ENCODE results near the gene ELP5.

The ELP5 gene

DNA sequence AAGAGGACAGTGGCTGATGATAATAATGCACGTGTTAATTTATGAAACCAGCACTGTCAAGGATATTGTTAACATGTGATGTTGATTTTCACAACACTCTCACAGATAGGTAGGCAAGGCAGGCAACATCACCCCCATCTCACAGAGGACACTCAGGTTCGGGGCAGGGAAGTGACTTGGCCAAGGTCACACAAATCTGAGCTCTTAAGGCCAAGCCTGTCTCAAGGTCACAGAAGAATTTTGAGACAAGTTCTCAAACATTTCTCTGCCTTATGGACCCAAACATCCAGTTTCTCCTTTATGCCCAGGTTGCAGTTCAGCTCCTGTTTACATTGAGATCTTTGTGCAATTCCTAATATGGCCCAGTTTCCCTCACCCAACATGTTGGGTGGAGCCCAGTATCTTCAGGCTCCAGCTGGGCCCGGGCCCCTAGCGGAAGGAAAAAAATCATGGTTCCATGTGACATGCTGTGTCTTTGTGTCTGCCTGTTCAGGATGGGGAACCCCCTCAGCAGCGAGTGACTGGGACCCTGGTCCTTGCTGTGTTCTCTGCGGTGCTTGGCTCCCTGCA, 30.8 kb downstream of the ELP5 start:
- Histone ChIP-seq H3K4me3 (ENCODE audit: low read depth, low read length, poor library complexity, severe bottlenecking) (no peak overlapping the region), H3F3A (ENCODE audit: insufficient read depth, low read length) (no peaks in the 10 kb centered on the region), H2AFZ (ENCODE audit: low read length) (no peak overlapping the region), H3K27ac (ENCODE audit: low read depth, low read length, poor library complexity, severe bottlenecking) (no peak overlapping the region), H3K27me3 (ENCODE audit: insufficient read depth, low read length) (0 out of 2 replicates have a peak, but pooled peaks cover 7% of the 10 kb centered on the region), H3K36me3 (ENCODE audit: insufficient read depth, low read length) (no peaks in the 10 kb centered on the region), H3K9ac (ENCODE audit: low read length) (no peak overlapping the region), H3K4me2 (ENCODE audit: low read length) (no peak overlapping the region), H3K79me2 (ENCODE audit: insufficient read depth, low read length) (no peaks in the 10 kb centered on the region), H3K4me1 (ENCODE audit: insufficient read depth, low read length, severe bottlenecking) (peaks cover 15% of the 10 kb centered on the region), H3K9me3 (ENCODE audit: low read length) (no peaks in the 10 kb centered on the region), H3K9me2 (ENCODE audit: low read depth, low read length) (no peaks in the 10 kb centered on the region), H4K20me1 (ENCODE audit: insufficient read depth, low read length) (no peaks in the 10 kb centered on the region)
- TF ChIP-seq, protein P1, sequence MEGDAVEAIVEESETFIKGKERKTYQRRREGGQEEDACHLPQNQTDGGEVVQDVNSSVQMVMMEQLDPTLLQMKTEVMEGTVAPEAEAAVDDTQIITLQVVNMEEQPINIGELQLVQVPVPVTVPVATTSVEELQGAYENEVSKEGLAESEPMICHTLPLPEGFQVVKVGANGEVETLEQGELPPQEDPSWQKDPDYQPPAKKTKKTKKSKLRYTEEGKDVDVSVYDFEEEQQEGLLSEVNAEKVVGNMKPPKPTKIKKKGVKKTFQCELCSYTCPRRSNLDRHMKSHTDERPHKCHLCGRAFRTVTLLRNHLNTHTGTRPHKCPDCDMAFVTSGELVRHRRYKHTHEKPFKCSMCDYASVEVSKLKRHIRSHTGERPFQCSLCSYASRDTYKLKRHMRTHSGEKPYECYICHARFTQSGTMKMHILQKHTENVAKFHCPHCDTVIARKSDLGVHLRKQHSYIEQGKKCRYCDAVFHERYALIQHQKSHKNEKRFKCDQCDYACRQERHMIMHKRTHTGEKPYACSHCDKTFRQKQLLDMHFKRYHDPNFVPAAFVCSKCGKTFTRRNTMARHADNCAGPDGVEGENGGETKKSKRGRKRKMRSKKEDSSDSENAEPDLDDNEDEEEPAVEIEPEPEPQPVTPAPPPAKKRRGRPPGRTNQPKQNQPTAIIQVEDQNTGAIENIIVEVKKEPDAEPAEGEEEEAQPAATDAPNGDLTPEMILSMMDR (IDR thresholded peaks at IDR 0.05; ENCODE audit: low read length): no peak
- no peak for TF ChIP-seq EZH2 (IDR thresholded peaks at IDR 0.05; ENCODE audit: borderline replicate concordance, low read length)

DNA sequence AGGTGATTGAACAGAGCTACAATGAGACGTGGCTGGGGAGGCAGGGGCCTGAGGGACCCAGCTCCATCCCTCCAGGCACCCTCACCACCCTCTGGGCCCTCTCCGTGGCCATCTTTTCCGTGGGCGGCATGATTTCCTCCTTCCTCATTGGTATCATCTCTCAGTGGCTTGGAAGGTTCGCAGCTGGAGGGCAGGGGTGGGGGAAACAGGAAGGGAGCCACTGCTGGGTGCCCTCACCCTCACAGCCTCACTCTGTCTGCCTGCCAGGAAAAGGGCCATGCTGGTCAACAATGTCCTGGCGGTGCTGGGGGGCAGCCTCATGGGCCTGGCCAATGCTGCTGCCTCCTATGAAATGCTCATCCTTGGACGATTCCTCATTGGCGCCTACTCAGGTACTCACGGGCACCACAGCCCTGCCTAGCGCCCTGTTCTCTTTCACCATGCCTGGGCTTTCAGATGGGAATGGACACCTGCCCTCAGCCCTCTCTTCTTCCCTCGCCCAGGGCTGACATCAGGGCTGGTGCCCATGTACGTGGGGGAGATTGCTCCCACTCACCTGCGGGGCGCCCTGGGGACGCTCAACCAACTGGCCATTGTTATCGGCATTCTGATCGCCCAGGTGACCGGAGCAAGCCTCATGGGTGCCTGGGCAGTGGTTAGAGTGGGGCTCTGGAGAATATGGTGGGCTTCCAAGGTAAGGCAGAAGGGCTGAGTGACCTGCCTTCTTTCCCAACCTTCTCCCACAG, 31.6 kb downstream of the ELP5 start:
- TF ChIP-seq, protein P1 (IDR thresholded peaks at IDR 0.05; ENCODE audit: low read length): no peak
- no peak for TF ChIP-seq EZH2 (IDR thresholded peaks at IDR 0.05; ENCODE audit: borderline replicate concordance, low read length)

DNA sequence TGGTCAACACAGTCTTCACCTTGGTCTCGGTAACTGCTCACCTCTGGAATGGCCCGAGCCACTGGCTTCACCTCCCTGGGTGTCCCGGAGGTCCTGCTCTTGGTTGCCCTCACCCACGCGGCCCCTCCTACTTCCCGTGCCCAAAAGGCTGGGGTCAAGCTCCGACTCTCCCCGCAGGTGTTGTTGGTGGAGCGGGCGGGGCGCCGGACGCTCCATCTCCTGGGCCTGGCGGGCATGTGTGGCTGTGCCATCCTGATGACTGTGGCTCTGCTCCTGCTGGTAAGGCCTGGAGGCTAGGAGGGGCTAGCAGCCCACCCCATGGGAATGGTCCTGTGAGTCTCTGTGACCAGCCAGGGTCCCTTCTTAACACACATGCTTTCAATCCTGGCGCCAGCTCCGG, 32.9 kb downstream of the ELP5 start:
- H3K9me3 ChIP-seq (ENCODE audit: low read length): no peaks in the 10 kb centered on the region
- no peak overlapping the region for H3K4me2 ChIP-seq (ENCODE audit: low read length)
- TF ChIP-seq, protein P1 (IDR thresholded peaks at IDR 0.05; ENCODE audit: low read length): no peak
- no peak for TF ChIP-seq EZH2 (IDR thresholded peaks at IDR 0.05; ENCODE audit: borderline replicate concordance, low read length)
- H3K36me3 ChIP-seq (ENCODE audit: insufficient read depth, low read length): no peaks in the 10 kb centered on the region
- H3K9ac ChIP-seq (ENCODE audit: low read length): no peak overlapping the region
- peaks cover 15% of the 10 kb centered on the region for H3K4me1 ChIP-seq (ENCODE audit: insufficient read depth, low read length, severe bottlenecking)
- no peaks in the 10 kb centered on the region for H3F3A ChIP-seq (ENCODE audit: insufficient read depth, low read length)
- H3K4me3 ChIP-seq (ENCODE audit: low read depth, low read length, poor library complexity, severe bottlenecking): no peak overlapping the region
- H3K79me2 ChIP-seq (ENCODE audit: insufficient read depth, low read length): no peaks in the 10 kb centered on the region
- peaks cover 12% of the 10 kb centered on the region for H3K27me3 ChIP-seq (ENCODE audit: insufficient read depth, low read length)
- H3K9me2 ChIP-seq (ENCODE audit: low read depth, low read length): no peaks in the 10 kb centered on the region
- no peak overlapping the region for H2AFZ ChIP-seq (ENCODE audit: low read length)
- no peaks in the 10 kb centered on the region for H4K20me1 ChIP-seq (ENCODE audit: insufficient read depth, low read length)
- no peak overlapping the region for H3K27ac ChIP-seq (ENCODE audit: low read depth, low read length, poor library complexity, severe bottlenecking)

More for the DNA sequence above, 31.6 kb downstream of the ELP5 start:
- Histone ChIP-seq H3K27me3 (ENCODE audit: insufficient read depth, low read length) (peaks cover 12% of the 10 kb centered on the region), H3K27ac (ENCODE audit: low read depth, low read length, poor library complexity, severe bottlenecking) (no peak overlapping the region), H3K9ac (ENCODE audit: low read length) (no peak overlapping the region), H3F3A (ENCODE audit: insufficient read depth, low read length) (no peaks in the 10 kb centered on the region), H3K4me1 (ENCODE audit: insufficient read depth, low read length, severe bottlenecking) (peaks cover 15% of the 10 kb centered on the region), H3K4me2 (ENCODE audit: low read length) (no peak overlapping the region), H3K36me3 (ENCODE audit: insufficient read depth, low read length) (no peaks in the 10 kb centered on the region), H3K9me2 (ENCODE audit: low read depth, low read length) (no peaks in the 10 kb centered on the region), H3K79me2 (ENCODE audit: insufficient read depth, low read length) (no peaks in the 10 kb centered on the region), H3K4me3 (ENCODE audit: low read depth, low read length, poor library complexity, severe bottlenecking) (no peak overlapping the region), H2AFZ (ENCODE audit: low read length) (no peak overlapping the region), H4K20me1 (ENCODE audit: insufficient read depth, low read length) (no peaks in the 10 kb centered on the region), H3K9me3 (ENCODE audit: low read length) (no peaks in the 10 kb centered on the region)
